ENCODE measurements around the gene USP11. TPM values are rescaled to one million over a fixed set of nuclear protein-coding genes. Genes with fewer than 3 reads are reported as not detected.

USP11 gene
- total RNA-seq, 1 donor from 2014 or later: 72.4 TPM

- H3K9me3 ChIP-seq: no peaks in the 10 kb centered on the region
- no peak overlapping the region for H3K27ac ChIP-seq
- no peak overlapping the region for H3K4me3 ChIP-seq
- peaks cover 0 to 44% of the 10 kb centered on the region in 2 donors for H3K36me3 ChIP-seq
- TF ChIP-seq POLR2AphosphoS5 (IDR thresholded peaks at IDR 0.05; ENCODE audit: insufficient read depth in 1 of 2, low read depth in 1 of 2): no peak
- no peak for TF ChIP-seq CTCF (IDR thresholded peaks at IDR 0.05)
- no peak for TF ChIP-seq POLR2A (IDR thresholded peaks at IDR 0.05)
- intact Hi-C loops (cut with DNase I): no loop called here
- H3K27me3 ChIP-seq: no peaks in the 10 kb centered on the region
- no peak for DNase-seq (ENCODE audit: extremely low spot score in 2 of 2)
- H3K4me1 ChIP-seq: peaks cover 21% of the 10 kb centered on the region
Observed at GRCh38 chrX:47223476-47224250, 9.1 kb upstream of the USP11 start.

GRCh38 chrX:47224266-47224895 is 8.4 kb upstream of the USP11 start:
- intact Hi-C loops (cut with DNase I): no loop called here
- Histone ChIP-seq H3K9me3 (no peaks in the 10 kb centered on the region), H3K4me3 (no peak overlapping the region), H3K27ac (no peak overlapping the region), H3K36me3 (peaks cover 0 to 50% of the 10 kb centered on the region in 2 donors), H3K4me1 (peaks cover 17% of the 10 kb centered on the region), H3K27me3 (no peaks in the 10 kb centered on the region)
- no peak for DNase-seq (ENCODE audit: extremely low spot score in 2 of 2)
- TF ChIP-seq CTCF (IDR thresholded peaks at IDR 0.05) (no peak), POLR2AphosphoS5 (IDR thresholded peaks at IDR 0.05; ENCODE audit: insufficient read depth in 1 of 2, low read depth in 1 of 2) (no peak)

GRCh38 chrX:47224896-47225290 is 7.9 kb upstream of the USP11 start:
- Histone ChIP-seq H3K36me3 (peaks cover 0 to 50% of the 10 kb centered on the region in 2 donors), H3K9me3 (no peaks in the 10 kb centered on the region), H3K27me3 (no peaks in the 10 kb centered on the region), H3K27ac (no peak overlapping the region), H3K4me1 (peaks cover 12% of the 10 kb centered on the region), H3K4me3 (no peak overlapping the region)
- no peak for DNase-seq (ENCODE audit: extremely low spot score in 2 of 2)
- TF ChIP-seq CTCF (IDR thresholded peaks at IDR 0.05): no peak
- no peak for TF ChIP-seq POLR2A (IDR thresholded peaks at IDR 0.05)
- no peak for TF ChIP-seq POLR2AphosphoS5 (IDR thresholded peaks at IDR 0.05; ENCODE audit: insufficient read depth in 1 of 2, low read depth in 1 of 2)
- intact Hi-C loops (cut with DNase I): no loop called here

- Histone ChIP-seq H3K27ac (no peak overlapping the region), H3K36me3 (peaks cover 0 to 50% of the 10 kb centered on the region in 2 donors), H3K4me1 (no peaks in the 10 kb centered on the region), H3K27me3 (no peaks in the 10 kb centered on the region), H3K9me3 (no peaks in the 10 kb centered on the region), H3K4me3 (no peak overlapping the region)
- no peak for DNase-seq (ENCODE audit: extremely low spot score in 2 of 2)
- TF ChIP-seq POLR2AphosphoS5 (IDR thresholded peaks at IDR 0.05; ENCODE audit: insufficient read depth in 1 of 2, low read depth in 1 of 2): no peak
- intact Hi-C loops (cut with DNase I): no loop called here
Observed at GRCh38 chrX:47226071-47226470, 6.7 kb upstream of the USP11 start.

- TF ChIP-seq POLR2A (IDR thresholded peaks at IDR 0.05): no peak
- TF ChIP-seq CTCF (IDR thresholded peaks at IDR 0.05): no peak
- TF ChIP-seq POLR2AphosphoS5 (IDR thresholded peaks at IDR 0.05; ENCODE audit: insufficient read depth in 1 of 2, low read depth in 1 of 2): no peak
- intact Hi-C loops (cut with DNase I): no loop called here
- Histone ChIP-seq H3K9me3 (no peaks in the 10 kb centered on the region), H3K27me3 (no peaks in the 10 kb centered on the region), H3K27ac (no peak overlapping the region), H3K4me1 (no peaks in the 10 kb centered on the region), H3K36me3 (peaks cover 0 to 50% of the 10 kb centered on the region in 2 donors), H3K4me3 (no peak overlapping the region)
- no peak for DNase-seq (ENCODE audit: extremely low spot score in 2 of 2)
Observed at GRCh38 chrX:47226531-47227333, 6.1 kb upstream of the USP11 start.
